LNCAP (cell line): ENCODE data around the gene CST4.

Experiments
- TF ChIP-seq, protein P1 (sequence below): fragments of 450-650 bp; IDR thresholded peaks from 2 replicates; pipeline ENCODE4 v1.5.1; 2017; ENCODE audit warnings: mild to moderate bottlenecking

The CST4 gene

GRCh38 chr20:23636908-23637281 lies 51.9 kb downstream of the CST4 start:
- TF ChIP-seq, protein P1, sequence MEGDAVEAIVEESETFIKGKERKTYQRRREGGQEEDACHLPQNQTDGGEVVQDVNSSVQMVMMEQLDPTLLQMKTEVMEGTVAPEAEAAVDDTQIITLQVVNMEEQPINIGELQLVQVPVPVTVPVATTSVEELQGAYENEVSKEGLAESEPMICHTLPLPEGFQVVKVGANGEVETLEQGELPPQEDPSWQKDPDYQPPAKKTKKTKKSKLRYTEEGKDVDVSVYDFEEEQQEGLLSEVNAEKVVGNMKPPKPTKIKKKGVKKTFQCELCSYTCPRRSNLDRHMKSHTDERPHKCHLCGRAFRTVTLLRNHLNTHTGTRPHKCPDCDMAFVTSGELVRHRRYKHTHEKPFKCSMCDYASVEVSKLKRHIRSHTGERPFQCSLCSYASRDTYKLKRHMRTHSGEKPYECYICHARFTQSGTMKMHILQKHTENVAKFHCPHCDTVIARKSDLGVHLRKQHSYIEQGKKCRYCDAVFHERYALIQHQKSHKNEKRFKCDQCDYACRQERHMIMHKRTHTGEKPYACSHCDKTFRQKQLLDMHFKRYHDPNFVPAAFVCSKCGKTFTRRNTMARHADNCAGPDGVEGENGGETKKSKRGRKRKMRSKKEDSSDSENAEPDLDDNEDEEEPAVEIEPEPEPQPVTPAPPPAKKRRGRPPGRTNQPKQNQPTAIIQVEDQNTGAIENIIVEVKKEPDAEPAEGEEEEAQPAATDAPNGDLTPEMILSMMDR, result no peak

- TF ChIP-seq, protein P1, result no peak
Observed at GRCh38 chr20:23636182-23636907, 52.5 kb downstream of the CST4 start.
